Immature natural killer cell (primary cell): Measurements from ENCODE around the gene ZBTB16. TPM values are rescaled to one million over a fixed set of nuclear protein-coding genes. Genes with fewer than 3 reads are reported as not detected.
A peak's percentile ranks its signal among the peaks of the same experiment; 100 is the strongest.

ENCODE experiments used
- DNase-seq, 3 donors: peaks; one replicate each; pipeline ENCODE4 v3.0.0; 2022; ENCODE audit warnings: mixed read lengths in 1 of 3
- H3K27ac Mint-ChIP-seq, 6 donors: one replicate each; pipeline ENCODE4 v1.8.0; 2020; ENCODE audit warnings: mixed read lengths in 6 of 6, mild to moderate bottlenecking in 5 of 6, inconsistent platforms in 4 of 6, moderate library complexity in 3 of 6
- H3K27me3 Mint-ChIP-seq, 3 donors: one replicate each; pipeline ENCODE4 v1.8.0; 2020 to 2021; ENCODE audit warnings: low read depth in 3 of 3, mild to moderate bottlenecking in 3 of 3, mixed read lengths in 3 of 3, moderate library complexity in 3 of 3, inconsistent platforms in 1 of 3
- H3K36me3 Mint-ChIP-seq, 3 donors: one replicate each; pipeline ENCODE4 v1.8.0; 2020; ENCODE audit warnings: mixed read lengths in 3 of 3, inconsistent platforms in 2 of 3, mild to moderate bottlenecking in 2 of 3
- H3K4me1 Mint-ChIP-seq, 2 donors: one replicate each; pipeline ENCODE4 v1.8.0; 2020; ENCODE audit warnings: inconsistent platforms in 2 of 2, mild to moderate bottlenecking in 2 of 2, mixed read lengths in 2 of 2, moderate library complexity in 1 of 2
- H3K4me3 Mint-ChIP-seq, 5 donors: one replicate each; pipeline ENCODE4 v1.8.0; 2020; ENCODE audit warnings: mild to moderate bottlenecking in 5 of 5, mixed read lengths in 5 of 5, inconsistent platforms in 3 of 5, moderate library complexity in 3 of 5
- H3K9me3 Mint-ChIP-seq, 6 donors: one replicate each; pipeline ENCODE4 v1.8.0; 2020; ENCODE audit warnings: mild to moderate bottlenecking in 6 of 6, mixed read lengths in 6 of 6, inconsistent platforms in 4 of 6, moderate library complexity in 3 of 6
- polyA plus RNA-seq, 3 donors: library from polyadenylated mRNA; unstranded; fragments of 300-500 nt; fragmentation: Illumina TruSeq; gene quantifications; one replicate each; pipeline ENCODE4 v1.2.3, GENCODE V29; 2021

ZBTB16 gene
- polyA plus RNA-seq, 3 donors from 2014 or later: 90.4 to 197 (median 92.5) TPM

DNA sequence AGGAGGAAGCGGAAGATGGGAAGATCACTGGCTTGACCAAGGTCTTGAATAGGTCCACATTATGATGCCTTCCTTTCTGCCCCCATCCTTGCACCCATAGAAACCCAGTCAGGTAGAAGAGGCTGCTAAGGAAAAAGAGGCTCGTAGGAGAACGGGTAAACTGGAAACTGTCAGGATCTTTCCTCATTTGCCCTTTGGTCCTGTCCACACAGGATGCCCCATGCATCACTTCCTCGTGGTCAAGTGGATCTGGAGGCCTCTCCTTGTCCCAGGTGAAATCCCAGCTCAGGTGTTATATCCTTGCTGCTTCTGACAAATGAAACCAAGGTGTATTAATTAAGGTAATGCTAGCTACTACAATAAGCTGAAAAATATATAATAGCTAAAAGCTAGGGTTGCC lies 8.0 kb upstream of the ZBTB16 start:
- H3K4me1 Mint-ChIP-seq: no peaks in the 10 kb centered on the region
- H3K27me3 Mint-ChIP-seq: peaks cover 0 to 3% (median 0%) of the 10 kb centered on the region in 3 donors
- DNase-seq: no peak
- H3K36me3 Mint-ChIP-seq: no peaks in the 10 kb centered on the region
- no peak overlapping the region for H3K4me3 Mint-ChIP-seq
- no peaks in the 10 kb centered on the region for H3K9me3 Mint-ChIP-seq
- H3K27ac Mint-ChIP-seq: no peak overlapping the region

GRCh38 chr11:114052160-114052559 lies 7.4 kb upstream of the ZBTB16 start:
- H3K36me3 Mint-ChIP-seq: no peaks in the 10 kb centered on the region
- H3K9me3 Mint-ChIP-seq: no peaks in the 10 kb centered on the region
- no peak for DNase-seq
- no peaks in the 10 kb centered on the region for H3K4me1 Mint-ChIP-seq
- no peak overlapping the region for H3K4me3 Mint-ChIP-seq
- peaks cover 0 to 3% (median 0%) of the 10 kb centered on the region in 3 donors for H3K27me3 Mint-ChIP-seq
- peak overlapping the region in 1 of 6 donors; percentile 70 for H3K27ac Mint-ChIP-seq

DNA sequence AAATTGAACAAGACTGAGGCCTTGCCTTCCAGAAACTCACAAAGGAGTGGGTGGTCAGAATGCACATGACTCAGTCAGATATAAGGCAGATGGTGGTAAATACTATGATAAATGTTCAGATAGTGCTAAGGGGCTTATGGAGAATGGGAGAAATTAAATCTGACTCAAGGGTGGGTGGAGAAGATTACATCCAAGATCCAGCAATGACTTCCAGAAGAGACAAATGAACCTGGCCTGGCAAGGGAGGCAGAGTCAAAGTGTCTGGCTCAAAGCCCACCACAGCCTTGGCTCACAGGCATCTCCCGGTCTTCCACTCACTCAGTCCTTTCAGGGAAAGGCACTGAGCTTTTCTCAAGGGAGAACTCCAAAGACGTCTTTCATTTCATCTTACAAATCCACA lies 6.1 kb upstream of the ZBTB16 start:
- no peak overlapping the region for H3K4me3 Mint-ChIP-seq
- peaks cover 0 to 7% (median 0%) of the 10 kb centered on the region in 3 donors for H3K27me3 Mint-ChIP-seq
- H3K9me3 Mint-ChIP-seq: no peaks in the 10 kb centered on the region
- no peak overlapping the region for H3K27ac Mint-ChIP-seq
- peaks cover 0 to 6% of the 10 kb centered on the region in 2 donors for H3K4me1 Mint-ChIP-seq
- H3K36me3 Mint-ChIP-seq: no peaks in the 10 kb centered on the region
- DNase-seq: no peak

- peaks cover 6 to 13% of the 10 kb centered on the region in 2 donors for H3K4me1 Mint-ChIP-seq
- no peaks in the 10 kb centered on the region for H3K36me3 Mint-ChIP-seq
- H3K27me3 Mint-ChIP-seq: peaks cover 3 to 11% (median 8%) of the 10 kb centered on the region in 3 donors
- DNase-seq: no peak
- H3K27ac Mint-ChIP-seq: no peak overlapping the region
- H3K9me3 Mint-ChIP-seq: no peaks in the 10 kb centered on the region
- H3K4me3 Mint-ChIP-seq: no peak overlapping the region
Measured at GRCh38 chr11:114054806-114055205, 4.7 kb upstream of the ZBTB16 start.

DNA sequence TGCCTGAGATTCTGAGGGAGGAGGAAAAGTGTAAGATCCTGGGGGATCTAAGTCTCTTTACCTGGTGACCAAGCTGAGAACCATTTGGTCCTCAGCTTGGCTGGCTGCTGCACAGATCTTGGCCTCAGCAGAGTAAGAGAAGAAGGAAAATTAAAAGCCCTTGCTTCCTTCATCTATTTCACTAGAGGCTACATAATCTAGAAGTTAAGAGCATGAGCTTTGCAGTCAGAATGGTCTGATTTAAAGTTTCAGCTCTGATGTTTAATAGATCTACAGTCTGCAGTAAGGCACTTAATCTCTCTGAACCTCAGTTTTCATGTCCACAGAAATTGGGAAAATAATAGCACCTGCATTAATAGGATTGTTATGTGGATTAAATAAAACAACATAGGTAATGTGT lies 3.1 kb upstream of the ZBTB16 start:
- H3K9me3 Mint-ChIP-seq: no peaks in the 10 kb centered on the region

GRCh38 chr11:114057147-114057546 lies 2.4 kb upstream of the ZBTB16 start:
- peaks cover 0 to 4% (median 0%) of the 10 kb centered on the region in 3 donors for H3K36me3 Mint-ChIP-seq
- peaks cover 14 to 22% of the 10 kb centered on the region in 2 donors for H3K4me1 Mint-ChIP-seq
- H3K27ac Mint-ChIP-seq: peak overlapping the region in 1 of 6 donors; percentile 48
- peak overlapping the region in 2 of 5 donors; percentile 60 to 99 for H3K4me3 Mint-ChIP-seq
- H3K27me3 Mint-ChIP-seq: peaks cover 16 to 23% (median 19%) of the 10 kb centered on the region in 3 donors
- DNase-seq: no peak
- H3K9me3 Mint-ChIP-seq: no peaks in the 10 kb centered on the region

More for the DNA sequence above, 3.1 kb upstream of the ZBTB16 start:
- DNase-seq: no peak
- Mint-ChIP-seq H3K27me3 (peaks cover 9 to 18% (median 14%) of the 10 kb centered on the region in 3 donors), H3K36me3 (peaks cover 0 to 2% (median 0%) of the 10 kb centered on the region in 3 donors), H3K4me1 (peaks cover 7 to 15% of the 10 kb centered on the region in 2 donors), H3K4me3 (no peak overlapping the region), H3K27ac (no peak overlapping the region)

DNA sequence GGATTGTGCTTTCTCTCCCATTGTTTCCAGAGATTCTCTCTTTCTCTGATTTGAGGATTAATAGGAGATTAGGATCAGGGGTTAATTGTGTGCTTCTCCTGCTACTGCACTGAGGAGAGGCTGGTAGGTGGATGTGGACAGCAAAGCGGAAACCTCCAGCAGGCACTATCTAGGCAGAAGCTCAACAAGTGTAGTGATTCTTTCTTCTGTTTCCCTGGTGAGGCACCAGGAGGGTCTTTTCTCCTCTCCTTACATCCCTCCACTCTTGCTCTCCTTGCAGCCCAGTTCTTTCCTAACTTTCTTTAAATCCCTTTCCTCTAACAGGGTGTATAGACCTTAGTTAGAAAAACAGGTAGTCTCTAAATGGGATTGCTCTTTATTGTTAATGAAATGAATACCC lies 1.9 kb upstream of the ZBTB16 start:
- Mint-ChIP-seq H3K27ac (peak overlapping the region in 2 of 6 donors; percentile 48 to 49), H3K36me3 (peaks cover 0 to 4% (median 0%) of the 10 kb centered on the region in 3 donors), H3K27me3 (peaks cover 16 to 25% (median 19%) of the 10 kb centered on the region in 3 donors)

DNA sequence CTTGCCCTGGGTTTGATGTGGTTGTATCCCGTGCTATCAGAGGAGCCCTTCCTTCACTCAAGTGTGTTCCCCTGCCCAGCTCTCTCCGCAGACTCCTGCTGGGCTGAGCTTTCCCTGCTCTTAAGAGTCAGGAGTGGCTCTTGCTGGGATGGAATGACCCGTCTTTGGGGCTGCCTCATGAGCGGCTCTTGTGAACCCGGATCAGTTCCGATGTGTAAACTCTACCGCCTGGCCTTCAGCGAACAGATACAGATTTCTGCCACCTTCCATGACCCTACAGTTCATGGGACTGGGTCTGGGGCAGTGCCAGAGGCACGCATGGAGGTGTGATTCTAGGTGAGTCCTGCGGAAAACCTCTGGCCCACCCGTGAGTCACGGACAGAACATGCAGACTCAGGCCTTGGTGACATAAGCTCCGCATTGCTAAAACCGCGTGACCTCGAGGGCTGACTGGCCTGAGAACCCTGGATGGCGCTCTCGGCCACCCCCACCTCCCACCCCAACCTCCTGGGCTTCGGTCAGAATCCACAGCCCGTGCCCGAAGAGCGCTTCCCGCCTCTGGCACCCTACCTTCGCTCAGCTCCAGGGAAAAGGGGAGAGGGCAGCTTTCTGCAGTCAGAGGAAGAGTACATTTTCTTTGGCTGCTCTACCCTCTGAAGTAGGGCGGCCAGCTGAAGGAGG lies 1.3 kb upstream of the ZBTB16 start:
- no peak for DNase-seq
- Mint-ChIP-seq H3K4me1 (peaks cover 25 to 32% of the 10 kb centered on the region in 2 donors), H3K4me3 (peak overlapping the region; percentile 42 to 99 (median 97)), H3K27ac (peak overlapping the region in 3 of 6 donors; percentile 1 to 73 (median 48)), H3K27me3 (peaks cover 19 to 25% (median 20%) of the 10 kb centered on the region in 3 donors), H3K36me3 (peaks cover 2 to 4% (median 4%) of the 10 kb centered on the region in 3 donors), H3K9me3 (no peaks in the 10 kb centered on the region)

More for the DNA sequence above, 1.9 kb upstream of the ZBTB16 start:
- Mint-ChIP-seq H3K9me3 (no peaks in the 10 kb centered on the region), H3K4me1 (peaks cover 19 to 27% of the 10 kb centered on the region in 2 donors), H3K4me3 (peak overlapping the region; percentile 27 to 99 (median 80))
- no peak for DNase-seq

DNA sequence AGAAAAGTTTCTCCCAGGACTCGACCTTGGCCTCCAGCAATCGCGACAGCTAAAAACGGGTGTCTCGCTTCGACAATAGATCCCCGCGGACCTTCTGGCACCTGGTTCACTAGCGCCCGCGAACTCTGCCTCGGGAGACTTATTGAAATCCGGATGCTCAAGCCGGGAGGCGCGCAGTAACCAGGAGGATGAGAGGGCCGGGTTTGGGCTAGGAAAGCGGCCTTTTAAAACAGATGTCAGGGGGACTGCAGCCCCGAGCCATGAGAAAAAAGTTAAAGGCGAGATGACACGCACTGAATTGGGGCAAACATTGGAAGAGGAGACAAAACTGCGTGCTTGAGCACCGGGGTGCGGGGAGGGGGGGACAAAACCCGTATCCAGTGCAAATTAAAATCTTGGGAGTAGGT lies 637 bp upstream of the ZBTB16 start:
- Mint-ChIP-seq H3K36me3 (peaks cover 5 to 8% (median 7%) of the 10 kb centered on the region in 3 donors), H3K4me3 (peak overlapping the region; percentile 80 to 99 (median 97)), H3K27ac (peak overlapping the region; percentile 29 to 100 (median 90)), H3K9me3 (no peaks in the 10 kb centered on the region), H3K4me1 (peaks cover 32 to 39% of the 10 kb centered on the region in 2 donors), H3K27me3 (peaks cover 19 to 28% (median 20%) of the 10 kb centered on the region in 3 donors)
- no peak for DNase-seq

GRCh38 chr11:114059984-114060391 lies 477 bp downstream of the ZBTB16 start:
- Mint-ChIP-seq H3K4me3 (peak overlapping the region; percentile 92 to 99 (median 98)), H3K4me1 (peaks cover 43 to 50% of the 10 kb centered on the region in 2 donors), H3K36me3 (peaks cover 9 to 13% (median 12%) of the 10 kb centered on the region in 3 donors), H3K9me3 (no peaks in the 10 kb centered on the region), H3K27me3 (peaks cover 21 to 31% (median 22%) of the 10 kb centered on the region in 3 donors), H3K27ac (peak overlapping the region; percentile 90 to 100 (median 98))
- DNase-seq: peak in 2 of 3 donors; percentile 68 to 69

DNA sequence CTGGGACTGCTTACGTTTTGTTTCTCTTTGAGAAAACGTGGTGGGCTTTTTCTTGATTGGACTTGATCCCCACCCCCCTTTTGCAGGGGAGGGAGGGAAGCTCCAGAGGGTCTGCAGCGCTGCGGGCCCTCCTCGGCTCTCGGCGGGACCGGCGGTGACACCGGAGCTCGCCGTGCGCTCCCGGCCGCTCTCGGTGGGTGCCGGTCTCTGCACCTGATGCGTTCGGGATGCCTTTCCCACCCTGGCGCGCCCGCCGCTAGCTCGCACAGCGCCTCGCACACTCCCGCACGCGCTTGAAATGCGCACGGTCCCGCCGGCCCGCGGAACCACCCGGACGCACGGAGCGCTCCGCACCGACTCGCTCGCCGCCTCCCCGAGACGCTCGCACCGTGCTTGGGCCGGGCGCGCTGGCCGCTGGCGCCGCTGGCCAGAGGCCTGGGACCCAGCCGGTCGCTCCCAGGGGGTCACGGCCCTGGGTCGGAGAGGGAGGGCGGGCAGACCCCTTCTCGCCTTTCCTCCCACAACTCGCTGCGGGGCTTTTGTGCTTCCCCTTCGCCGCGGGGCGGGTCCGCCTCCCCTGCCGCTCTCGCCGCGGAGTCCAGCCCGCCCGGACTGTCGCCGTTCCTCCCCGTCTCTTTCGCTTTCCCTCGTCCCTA lies 1.0 kb downstream of the ZBTB16 start:
- H3K9me3 Mint-ChIP-seq: no peaks in the 10 kb centered on the region
- H3K4me3 Mint-ChIP-seq: peak overlapping the region; percentile 97 to 99 (median 98)
- peaks cover 22 to 35% (median 23%) of the 10 kb centered on the region in 3 donors for H3K27me3 Mint-ChIP-seq
- peaks cover 12 to 17% (median 16%) of the 10 kb centered on the region in 3 donors for H3K36me3 Mint-ChIP-seq
- peak overlapping the region; percentile 96 to 100 (median 98) for H3K27ac Mint-ChIP-seq
- peak in 2 of 3 donors; percentile 54 to 58 for DNase-seq
- peaks cover 48 to 56% of the 10 kb centered on the region in 2 donors for H3K4me1 Mint-ChIP-seq

DNA sequence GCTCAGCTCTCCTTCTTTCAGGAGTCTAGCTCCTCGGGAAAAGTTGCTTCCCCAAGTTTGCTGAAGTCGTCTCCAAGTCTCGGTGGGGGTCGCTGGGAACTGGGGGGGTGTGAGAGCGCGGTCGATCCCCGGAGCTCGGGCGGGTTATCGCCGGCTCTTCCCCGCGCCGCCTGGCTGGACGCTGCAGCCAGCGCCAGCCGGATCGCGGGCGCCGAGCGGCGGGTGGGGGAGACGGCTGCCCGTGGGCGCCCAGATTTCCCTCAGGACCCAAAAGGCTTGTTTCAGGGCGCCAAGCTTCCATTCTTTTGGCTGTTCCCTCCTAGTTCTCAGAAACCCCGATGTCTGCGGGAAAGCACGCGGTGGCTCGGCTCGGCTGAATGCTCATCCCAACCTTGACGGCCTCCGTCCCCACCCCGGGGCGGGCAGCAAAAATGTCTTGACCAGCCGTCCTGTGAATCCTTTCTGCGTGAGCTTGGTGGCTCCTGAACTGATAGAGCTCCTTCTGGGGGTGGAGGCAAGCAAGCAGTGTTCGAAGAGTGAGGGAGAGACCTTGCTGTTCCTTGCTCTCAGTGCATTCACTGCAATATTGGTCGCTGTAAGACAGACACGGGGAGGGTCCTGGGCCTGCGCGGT lies 1.7 kb downstream of the ZBTB16 start:
- DNase-seq: peak in 1 of 3 donors; percentile 34
- Mint-ChIP-seq H3K4me3 (peak overlapping the region; percentile 97 to 99 (median 98)), H3K27ac (peak overlapping the region; percentile 95 to 100 (median 99)), H3K9me3 (no peaks in the 10 kb centered on the region), H3K27me3 (peaks cover 29 to 41% (median 29%) of the 10 kb centered on the region in 3 donors), H3K4me1 (peaks cover 55 to 62% of the 10 kb centered on the region in 2 donors), H3K36me3 (peaks cover 12 to 23% (median 16%) of the 10 kb centered on the region in 3 donors)

DNA sequence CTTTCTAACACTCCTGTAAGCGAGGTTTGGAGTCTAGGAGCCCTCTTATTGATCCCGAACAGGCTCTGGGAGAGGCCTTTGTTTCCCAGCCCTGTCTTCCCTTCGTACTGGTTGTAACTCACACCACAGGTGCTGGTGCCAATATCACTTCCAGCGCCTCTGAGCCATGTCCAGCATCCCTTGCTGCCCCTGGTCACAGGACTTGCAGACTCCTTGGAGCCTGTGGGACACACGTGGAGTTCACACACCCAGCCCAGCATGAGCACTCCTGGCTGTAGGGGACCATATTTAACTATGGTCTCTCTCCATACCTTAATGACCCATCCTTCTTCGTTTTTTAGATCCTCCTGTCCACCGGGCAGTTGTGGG lies 2.2 kb downstream of the ZBTB16 start:
- peak in 1 of 3 donors; percentile 27 for DNase-seq
- peaks cover 33 to 46% (median 34%) of the 10 kb centered on the region in 3 donors for H3K27me3 Mint-ChIP-seq
- no peaks in the 10 kb centered on the region for H3K9me3 Mint-ChIP-seq
- H3K4me1 Mint-ChIP-seq: peaks cover 60 to 67% of the 10 kb centered on the region in 2 donors
- H3K27ac Mint-ChIP-seq: peak overlapping the region; percentile 95 to 100 (median 99)
- peaks cover 16 to 26% (median 19%) of the 10 kb centered on the region in 3 donors for H3K36me3 Mint-ChIP-seq
- H3K4me3 Mint-ChIP-seq: peak overlapping the region; percentile 97 to 99 (median 98)
